Karpas-422 (cell line): ENCODE results near the gene PREX1. TPM values are rescaled to one million over a fixed set of nuclear protein-coding genes. Genes with fewer than 3 reads are reported as not detected.

Experiments used
- DNase-seq: peaks from one replicate; pipeline ENCODE4 v3.0.0-alpha.2; 2015
- H2AFZ ChIP-seq: fragments of 200-600 bp; sonication (generic); 2 replicates; pipeline ENCODE4 v1.6.1; 2014; ENCODE audit warnings: antibody characterized with exemption, low read length, mixed read lengths
- H3K27ac ChIP-seq: fragments of 200-600 bp; sonication (generic); 2 replicates; pipeline ENCODE4 v1.5.1; 2014; ENCODE audit warnings: mild to moderate bottlenecking, low read length, moderate library complexity
- H3K27me3 ChIP-seq: fragments of 200-600 bp; sonication (generic); 2 replicates; pipeline ENCODE4 v1.6.1; 2014; ENCODE audit warnings: low read length, mixed read lengths
- H3K36me3 ChIP-seq: fragments of 200-600 bp; sonication (generic); 2 replicates; pipeline ENCODE4 v1.6.1; 2014; ENCODE audit warnings: low read length, mixed read lengths; ENCODE audit not compliant: insufficient read depth
- H3K4me1 ChIP-seq: fragments of 200-600 bp; sonication (generic); 2 replicates; pipeline ENCODE4 v1.6.1; 2014; ENCODE audit warnings: mild to moderate bottlenecking, low read length, mixed read lengths
- H3K4me2 ChIP-seq: fragments of 200-600 bp; sonication (generic); 2 replicates; pipeline ENCODE4 v1.6.1; 2014; ENCODE audit warnings: low read length, low read depth, mild to moderate bottlenecking; ENCODE audit not compliant: poor library complexity, severe bottlenecking
- H3K4me3 ChIP-seq: fragments of 200-600 bp; sonication (generic); 2 replicates; pipeline ENCODE4 v1.5.1; 2014; ENCODE audit warnings: mild to moderate bottlenecking, antibody characterized with exemption, low read length, mixed read lengths
- H3K79me2 ChIP-seq: fragments of 200-600 bp; sonication (generic); 2 replicates; pipeline ENCODE4 v1.6.1; 2014; ENCODE audit warnings: mild to moderate bottlenecking, low read length, mixed read lengths
- H3K9ac ChIP-seq: fragments of 200-600 bp; sonication (generic); 2 replicates; pipeline ENCODE4 v1.6.0; 2014; ENCODE audit warnings: low read length
- H3K9me2 ChIP-seq: fragments of 200-600 bp; sonication (generic), shearing (Covaris generic); replicated peaks from 2 replicates; pipeline ENCODE4 v1.6.0; 2014; ENCODE audit warnings: mild to moderate bottlenecking, low read length, moderate library complexity; ENCODE audit not compliant: insufficient read depth
- H3K9me3 ChIP-seq: fragments of 300-700, 200-600 bp; sonication (generic); 2 replicates; pipeline ENCODE4 v1.6.1; 2014; ENCODE audit warnings: low read length, mixed read lengths
- H4K20me1 ChIP-seq: fragments of 200-600 bp; sonication (generic); 2 replicates; pipeline ENCODE4 v1.6.1; 2014; ENCODE audit warnings: mild to moderate bottlenecking, antibody characterized with exemption, low read length, low read depth; ENCODE audit not compliant: insufficient read depth
- total RNA-seq: library from RNA; depleted of rRNA; stranded (reverse); fragments of >200 nt; shearing (Covaris generic); gene quantifications from 2 replicates; pipeline ENCODE4 v1.2.3, GENCODE V29; 2014; ENCODE audit warnings: low replicate concordance

The PREX1 gene
- total RNA-seq, 1 experiment from 2014 or later = not detected

GRCh38 chr20:48585061-48585870, 242.5 kb downstream of the PREX1 start:
- no peaks in the 10 kb centered on the region for H3K36me3 ChIP-seq
- H3K9me2 ChIP-seq = no peaks in the 10 kb centered on the region
- DNase-seq = no peak
- no peaks in the 10 kb centered on the region for H3K79me2 ChIP-seq
- no peak overlapping the region for H3K27ac ChIP-seq
- no peak overlapping the region for H2AFZ ChIP-seq
- no peaks in the 10 kb centered on the region for H3K9me3 ChIP-seq
- no peak overlapping the region for H3K4me2 ChIP-seq
- no peak overlapping the region for H3K9ac ChIP-seq
- H3K4me1 ChIP-seq = no peaks in the 10 kb centered on the region
- H3K27me3 ChIP-seq = no peaks in the 10 kb centered on the region
- H4K20me1 ChIP-seq = no peaks in the 10 kb centered on the region
- no peak overlapping the region for H3K4me3 ChIP-seq

GRCh38 chr20:48584391-48585060, 243.3 kb downstream of the PREX1 start:
- H3K27me3 ChIP-seq = no peaks in the 10 kb centered on the region
- no peaks in the 10 kb centered on the region for H3K9me3 ChIP-seq
- H3K9ac ChIP-seq = no peak overlapping the region
- no peaks in the 10 kb centered on the region for H3K4me1 ChIP-seq
- H3K4me2 ChIP-seq = no peak overlapping the region
- H3K27ac ChIP-seq = no peak overlapping the region
- H3K36me3 ChIP-seq = no peaks in the 10 kb centered on the region
- no peak overlapping the region for H2AFZ ChIP-seq
- H3K79me2 ChIP-seq = no peaks in the 10 kb centered on the region
- H4K20me1 ChIP-seq = no peaks in the 10 kb centered on the region
- H3K4me3 ChIP-seq = no peak overlapping the region
- no peak for DNase-seq
- H3K9me2 ChIP-seq = no peaks in the 10 kb centered on the region

- H3K27ac ChIP-seq = no peak overlapping the region
- H3K4me1 ChIP-seq = no peaks in the 10 kb centered on the region
- no peaks in the 10 kb centered on the region for H3K36me3 ChIP-seq
- no peaks in the 10 kb centered on the region for H3K79me2 ChIP-seq
- no peaks in the 10 kb centered on the region for H4K20me1 ChIP-seq
- no peak overlapping the region for H2AFZ ChIP-seq
- no peak overlapping the region for H3K9ac ChIP-seq
- no peaks in the 10 kb centered on the region for H3K27me3 ChIP-seq
- H3K4me2 ChIP-seq = no peak overlapping the region
- H3K4me3 ChIP-seq = no peak overlapping the region
- no peaks in the 10 kb centered on the region for H3K9me3 ChIP-seq
- no peak for DNase-seq
- H3K9me2 ChIP-seq = no peaks in the 10 kb centered on the region
Observed at GRCh38 chr20:48583801-48584200, 244.0 kb downstream of the PREX1 start.

GRCh38 chr20:48583171-48583570, 244.6 kb downstream of the PREX1 start:
- no peaks in the 10 kb centered on the region for H3K9me2 ChIP-seq
- no peak overlapping the region for H3K27ac ChIP-seq
- H2AFZ ChIP-seq = no peak overlapping the region
- H3K79me2 ChIP-seq = no peaks in the 10 kb centered on the region
- no peak overlapping the region for H3K4me2 ChIP-seq
- no peaks in the 10 kb centered on the region for H3K36me3 ChIP-seq
- H3K4me1 ChIP-seq = no peaks in the 10 kb centered on the region
- H3K4me3 ChIP-seq = no peak overlapping the region
- no peaks in the 10 kb centered on the region for H3K27me3 ChIP-seq
- no peaks in the 10 kb centered on the region for H4K20me1 ChIP-seq
- H3K9me3 ChIP-seq = no peaks in the 10 kb centered on the region
- DNase-seq = no peak
- H3K9ac ChIP-seq = no peak overlapping the region

- H3K9me3 ChIP-seq = no peaks in the 10 kb centered on the region
- no peak overlapping the region for H3K4me3 ChIP-seq
- H3K4me2 ChIP-seq = no peak overlapping the region
- no peaks in the 10 kb centered on the region for H4K20me1 ChIP-seq
- H3K36me3 ChIP-seq = no peaks in the 10 kb centered on the region
- no peak overlapping the region for H3K9ac ChIP-seq
- H3K79me2 ChIP-seq = no peaks in the 10 kb centered on the region
- DNase-seq = no peak
- no peaks in the 10 kb centered on the region for H3K4me1 ChIP-seq
- no peaks in the 10 kb centered on the region for H3K9me2 ChIP-seq
- no peak overlapping the region for H2AFZ ChIP-seq
- H3K27me3 ChIP-seq = no peaks in the 10 kb centered on the region
- no peak overlapping the region for H3K27ac ChIP-seq
Observed at GRCh38 chr20:48582673-48582985, 245.2 kb downstream of the PREX1 start.

- Histone ChIP-seq H3K4me1 (no peaks in the 10 kb centered on the region), H3K36me3 (no peaks in the 10 kb centered on the region), H3K9ac (no peak overlapping the region), H3K27ac (no peak overlapping the region), H4K20me1 (no peaks in the 10 kb centered on the region), H3K9me2 (no peaks in the 10 kb centered on the region), H3K27me3 (no peaks in the 10 kb centered on the region), H3K4me2 (no peak overlapping the region), H3K79me2 (no peaks in the 10 kb centered on the region), H3K4me3 (no peak overlapping the region), H3K9me3 (no peaks in the 10 kb centered on the region), H2AFZ (no peak overlapping the region)
- no peak for DNase-seq
Observed at GRCh38 chr20:48581167-48581566, 246.6 kb downstream of the PREX1 start.

- H3K4me2 ChIP-seq = no peak overlapping the region
- H4K20me1 ChIP-seq = no peaks in the 10 kb centered on the region
- no peaks in the 10 kb centered on the region for H3K27me3 ChIP-seq
- H3K79me2 ChIP-seq = no peaks in the 10 kb centered on the region
- H3K9me3 ChIP-seq = no peaks in the 10 kb centered on the region
- H3K36me3 ChIP-seq = no peaks in the 10 kb centered on the region
- H3K27ac ChIP-seq = no peak overlapping the region
- H2AFZ ChIP-seq = no peak overlapping the region
- no peaks in the 10 kb centered on the region for H3K9me2 ChIP-seq
- H3K9ac ChIP-seq = no peak overlapping the region
- no peak overlapping the region for H3K4me3 ChIP-seq
- no peaks in the 10 kb centered on the region for H3K4me1 ChIP-seq
- no peak for DNase-seq
Observed at GRCh38 chr20:48578397-48579098, 249.3 kb downstream of the PREX1 start.

- no peaks in the 10 kb centered on the region for H3K4me1 ChIP-seq
- no peaks in the 10 kb centered on the region for H3K9me2 ChIP-seq
- H3K79me2 ChIP-seq = no peaks in the 10 kb centered on the region
- no peak overlapping the region for H3K4me3 ChIP-seq
- no peaks in the 10 kb centered on the region for H4K20me1 ChIP-seq
- no peak overlapping the region for H2AFZ ChIP-seq
- no peaks in the 10 kb centered on the region for H3K9me3 ChIP-seq
- H3K9ac ChIP-seq = no peak overlapping the region
- H3K4me2 ChIP-seq = no peak overlapping the region
- DNase-seq = no peak
- H3K36me3 ChIP-seq = no peaks in the 10 kb centered on the region
- no peaks in the 10 kb centered on the region for H3K27me3 ChIP-seq
- no peak overlapping the region for H3K27ac ChIP-seq
Observed at GRCh38 chr20:48577557-48577956, 250.2 kb downstream of the PREX1 start.
